PC-3 (cell line): ENCODE measurements around the gene TMEM108. TPM values are rescaled to one million over a fixed set of nuclear protein-coding genes. Genes with fewer than 3 reads are reported as not detected.

Source experiments
- ATAC-seq: fragments of 200-7000 bp; cut with Tn5 transposase; 2 replicates; pipeline ENCODE4 v1.9.1; 2020; ENCODE audit warnings: mild to moderate bottlenecking, moderate library complexity
- BruUV-seq: library from RNA; stranded (reverse); fragments of 400-500 nt; replicated peaks from 2 replicates; lab custom pipeline; 2021; lab: Mats Ljungman, UMichigan
- CTCF ChIA-PET: fragments of 300-600 bp; sonication (Branson Sonifier 250); formaldehyde crosslinking; loops from one replicate; lab custom pipeline; 2022; ENCODE audit warnings: antibody characterized with exemption; lab: Charles Lee
- POLR2A ChIA-PET: fragments of 300-600 bp; sonication (Branson Sonifier 250); formaldehyde crosslinking; loops from one replicate; lab custom pipeline; 2022; ENCODE audit warnings: antibody characterized with exemption; ENCODE audit not compliant: unreplicated experiment; lab: Charles Lee
- DNase-seq: peaks from one replicate; pipeline ENCODE4 v3.0.0-alpha.2; 2015
- H2AFZ ChIP-seq: fragments of 300-600 bp; sonication (generic); 2 replicates; pipeline ENCODE4 v1.6.0; 2016; ENCODE audit warnings: antibody characterized with exemption, low read length
- H3F3A ChIP-seq: fragments of 300-600 bp; sonication (generic); one replicate; pipeline ENCODE4 v1.6.0; 2017; ENCODE audit warnings: antibody characterized with exemption, low read length, control low read depth, mild to moderate bottlenecking; ENCODE audit not compliant: unreplicated experiment
- H3K27ac ChIP-seq: fragments of 300-600 bp; sonication (generic); 2 replicates; pipeline ENCODE4 v1.5.1; 2016; ENCODE audit warnings: mild to moderate bottlenecking, low read length
- H3K27me3 ChIP-seq: fragments of 300-600 bp; sonication (generic); 2 replicates; pipeline ENCODE4 v1.6.1; 2016; ENCODE audit warnings: low read length, mixed read lengths
- H3K36me3 ChIP-seq: fragments of 300-600 bp; sonication (generic); 2 replicates; pipeline ENCODE4 v1.6.1; 2016; ENCODE audit warnings: low read depth, mixed run types, low read length, mixed read lengths
- H3K4me1 ChIP-seq: fragments of 300-600 bp; sonication (generic); 2 replicates; pipeline ENCODE4 v1.5.1; 2016; ENCODE audit warnings: low read length; ENCODE audit not compliant: insufficient read depth
- H3K4me2 ChIP-seq: fragments of 300-600 bp; sonication (generic); 2 replicates; pipeline ENCODE4 v1.6.0; 2016; ENCODE audit warnings: low read length
- H3K4me3 ChIP-seq: fragments of 300-600 bp; sonication (generic); 2 replicates; pipeline ENCODE4 v1.5.1; 2016; ENCODE audit warnings: mild to moderate bottlenecking, low read length, mixed read lengths
- H3K79me2 ChIP-seq: fragments of 300-600 bp; sonication (generic); 2 replicates; pipeline ENCODE4 v1.6.1; 2017; ENCODE audit warnings: low read length, mixed read lengths
- H3K9ac ChIP-seq: fragments of 300-600 bp; sonication (generic); 2 replicates; pipeline ENCODE4 v1.6.0; 2016; ENCODE audit warnings: mild to moderate bottlenecking, low read length
- H3K9me2 ChIP-seq: fragments of 300-600 bp; sonication (generic); replicated peaks from 2 replicates; pipeline ENCODE4 v1.6.1; 2016; ENCODE audit warnings: mixed run types, low read length, mixed read lengths
- H3K9me3 ChIP-seq: fragments of 300-600 bp; sonication (generic); 2 replicates; pipeline ENCODE4 v1.6.1; 2016; ENCODE audit warnings: low read length, mixed read lengths
- H4K20me1 ChIP-seq: fragments of 300-600 bp; sonication (generic); 2 replicates; pipeline ENCODE4 v1.6.1; 2016; ENCODE audit warnings: low read length, mixed read lengths
- CTCF ChIP-seq: fragments of 300-600 bp; sonication (generic); conservative IDR thresholded peaks from 2 replicates; pipeline ENCODE4 v1.5.1; 2017; ENCODE audit warnings: antibody characterized with exemption, low read depth, mild to moderate bottlenecking, low read length
- EZH2 ChIP-seq: fragments of 300-600 bp; sonication (generic); IDR thresholded peaks from one replicate; pipeline ENCODE4 v1.6.1; 2017; ENCODE audit warnings: antibody characterized with exemption, mild to moderate bottlenecking, low read length; ENCODE audit not compliant: unreplicated experiment
- EZH2phosphoT487 ChIP-seq: fragments of 300-600 bp; sonication (generic); IDR thresholded peaks from 2 replicates; pipeline ENCODE4 v1.6.1; 2018; ENCODE audit warnings: mild to moderate bottlenecking, antibody characterized with exemption, low read length, borderline replicate concordance
- intact Hi-C: fragments of 100-400 bp; cut with micrococcal nuclease; formaldehyde crosslinking; loops from 2 replicates; pipeline ENCODE4 v1.9.0; 2023
- total RNA-seq: library from RNA; depleted of rRNA; stranded (reverse); fragments of >200 nt; gene quantifications from 2 replicates; pipeline ENCODE4 v1.2.3, GENCODE V29; 2014

TMEM108 gene
- total RNA-seq, 1 experiment from 2014 or later: not detected

GRCh38 chr3:133277813-133278212 is 239.6 kb downstream of the TMEM108 start:
- ATAC-seq: no peak
- no peaks in the 10 kb centered on the region for H3F3A ChIP-seq
- intact Hi-C loops: no loop called here
- DNase-seq: no peak
- no peak overlapping the region for H3K27ac ChIP-seq
- POLR2A ChIA-PET: no interaction called here
- H3K9me3 ChIP-seq: no peaks in the 10 kb centered on the region
- CTCF ChIA-PET: no interaction called here
- H3K27me3 ChIP-seq: 0 out of 2 replicates have a peak, but pooled peaks cover 6% of the 10 kb centered on the region
- H3K4me2 ChIP-seq: no peak overlapping the region
- no peaks in the 10 kb centered on the region for H3K79me2 ChIP-seq
- no peaks in the 10 kb centered on the region for H3K4me1 ChIP-seq
- BruUV-seq: no TSS peak
- H3K9ac ChIP-seq: no peak overlapping the region
- H3K9me2 ChIP-seq: no peaks in the 10 kb centered on the region
- no peaks in the 10 kb centered on the region for H3K36me3 ChIP-seq
- no peak overlapping the region for H2AFZ ChIP-seq
- TF ChIP-seq EZH2 (no peak), EZH2phosphoT487 (no peak), CTCF (no peak)
- H4K20me1 ChIP-seq: no peaks in the 10 kb centered on the region
- no peak overlapping the region for H3K4me3 ChIP-seq

GRCh38 chr3:133278260-133279043 is 240.3 kb downstream of the TMEM108 start:
- DNase-seq: no peak

GRCh38 chr3:133280586-133280985 is 242.4 kb downstream of the TMEM108 start:
- intact Hi-C loops: no loop called here
- H3F3A ChIP-seq: no peaks in the 10 kb centered on the region
- H3K9ac ChIP-seq: no peak overlapping the region
- ATAC-seq: no peak
- 0 out of 2 replicates have a peak, but pooled peaks cover 6% of the 10 kb centered on the region for H3K27me3 ChIP-seq
- no peak overlapping the region for H2AFZ ChIP-seq
- no peak overlapping the region for H3K4me3 ChIP-seq
- H3K36me3 ChIP-seq: no peaks in the 10 kb centered on the region
- no peak for DNase-seq
- no peaks in the 10 kb centered on the region for H3K9me2 ChIP-seq
- H3K79me2 ChIP-seq: no peaks in the 10 kb centered on the region
- H4K20me1 ChIP-seq: no peaks in the 10 kb centered on the region
- POLR2A ChIA-PET: no interaction called here
- H3K4me2 ChIP-seq: no peak overlapping the region
- H3K27ac ChIP-seq: no peak overlapping the region
- H3K4me1 ChIP-seq: no peaks in the 10 kb centered on the region
- CTCF ChIA-PET: no interaction called here
- no TSS peak for BruUV-seq
- no peaks in the 10 kb centered on the region for H3K9me3 ChIP-seq
- TF ChIP-seq EZH2 (no peak), EZH2phosphoT487 (no peak), CTCF (no peak)

More at GRCh38 chr3:133278260-133279043, 240.3 kb downstream of the TMEM108 start:
- Histone ChIP-seq H2AFZ (no peak overlapping the region), H4K20me1 (no peaks in the 10 kb centered on the region), H3K27ac (no peak overlapping the region), H3K27me3 (0 out of 2 replicates have a peak, but pooled peaks cover 6% of the 10 kb centered on the region), H3K36me3 (no peaks in the 10 kb centered on the region), H3K9me2 (no peaks in the 10 kb centered on the region), H3K9me3 (no peaks in the 10 kb centered on the region), H3K9ac (no peak overlapping the region), H3K79me2 (no peaks in the 10 kb centered on the region), H3F3A (no peaks in the 10 kb centered on the region), H3K4me2 (no peak overlapping the region), H3K4me3 (no peak overlapping the region), H3K4me1 (no peaks in the 10 kb centered on the region)
- CTCF ChIA-PET: no interaction called here
- intact Hi-C loops: no loop called here
- POLR2A ChIA-PET: no interaction called here
- no TSS peak for BruUV-seq
- TF ChIP-seq EZH2phosphoT487: no peak
- no peak for ATAC-seq
